SIG-M5 treated with dmso at 0.1 percent for 504 hours (cell line): ENCODE measurements around the gene TMEM161A.
A peak's percentile ranks its signal among the peaks of the same experiment; 100 is the strongest.
"Not testable (repeated sequence)": the region's sequence is repeated elsewhere in the genome, so short reads cannot be mapped to it uniquely, and the experiment has no call there.

Experiments used
- DNase-seq: peaks from one replicate; lab custom pipeline; 2025; ENCODE audit not compliant: unreplicated experiment; lab: John Stamatoyannopoulos, UW

The TMEM161A gene

DNA sequence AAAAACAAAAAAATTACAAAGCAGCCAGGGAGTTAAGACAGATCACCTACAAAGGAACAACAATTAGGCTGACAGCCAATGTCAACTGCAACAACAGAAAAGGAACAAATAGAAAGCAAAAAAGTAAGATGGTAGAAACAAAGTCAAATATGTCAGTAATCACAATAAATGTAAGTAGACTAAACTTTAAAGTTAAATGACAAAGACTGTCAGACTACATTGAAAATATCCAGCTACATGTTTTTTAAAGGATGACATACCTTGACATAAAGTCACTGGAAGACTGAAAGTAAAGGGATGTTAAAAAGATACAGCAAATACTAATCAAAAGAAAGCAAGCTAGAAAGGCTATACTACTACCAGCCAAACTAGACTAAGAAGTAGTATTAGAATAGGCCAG is 14.9 kb downstream of the TMEM161A start:
- no peak for DNase-seq

DNA sequence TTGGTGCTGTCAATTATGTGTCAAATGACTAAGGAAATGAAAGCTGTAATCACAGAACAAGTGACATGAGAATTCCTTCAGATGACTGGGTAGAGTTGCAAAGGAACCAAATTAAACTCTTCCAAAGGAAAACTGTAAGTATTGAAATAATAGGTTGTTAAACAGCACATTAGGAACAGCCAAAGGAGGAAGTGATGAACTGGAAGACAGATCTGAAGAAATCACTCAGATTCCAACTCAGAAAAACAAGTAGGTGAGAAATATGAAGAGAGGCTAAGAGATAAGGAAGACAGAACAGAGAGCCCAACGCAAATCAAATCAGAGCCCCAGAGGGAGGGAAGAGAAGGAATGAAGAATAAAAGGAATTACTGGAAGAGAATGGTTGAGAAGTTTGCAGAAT is 15.4 kb downstream of the TMEM161A start:
- no peak for DNase-seq

GRCh38 chr19:19121371-19121770 is 16.9 kb downstream of the TMEM161A start:
- no peak for DNase-seq

- DNase-seq = no peak
Observed at GRCh38 chr19:19120308-19121231, 17.7 kb downstream of the TMEM161A start.

GRCh38 chr19:19119325-19120237 is 18.7 kb downstream of the TMEM161A start:
- DNase-seq = no peak

DNA sequence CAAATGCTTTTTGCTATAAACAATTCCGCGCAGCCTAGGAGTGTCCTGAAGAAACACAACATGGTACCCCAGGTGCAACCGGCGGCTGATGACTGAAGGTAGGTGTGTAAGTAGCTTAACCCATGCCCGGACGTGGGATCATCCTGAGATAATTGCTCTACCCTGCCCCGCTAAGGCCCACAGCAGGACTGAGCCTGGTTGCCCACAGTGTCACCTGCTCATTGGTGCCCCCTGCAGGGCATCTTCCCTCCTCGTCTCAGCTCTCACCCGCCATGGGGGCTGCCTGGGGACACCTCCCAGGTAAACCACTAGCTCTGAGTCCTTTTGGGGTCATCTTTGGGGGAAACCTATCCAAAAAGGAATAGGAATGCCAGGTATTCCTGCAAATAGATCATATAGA is 22.3 kb downstream of the TMEM161A start:
- peak; percentile 10 for DNase-seq

DNA sequence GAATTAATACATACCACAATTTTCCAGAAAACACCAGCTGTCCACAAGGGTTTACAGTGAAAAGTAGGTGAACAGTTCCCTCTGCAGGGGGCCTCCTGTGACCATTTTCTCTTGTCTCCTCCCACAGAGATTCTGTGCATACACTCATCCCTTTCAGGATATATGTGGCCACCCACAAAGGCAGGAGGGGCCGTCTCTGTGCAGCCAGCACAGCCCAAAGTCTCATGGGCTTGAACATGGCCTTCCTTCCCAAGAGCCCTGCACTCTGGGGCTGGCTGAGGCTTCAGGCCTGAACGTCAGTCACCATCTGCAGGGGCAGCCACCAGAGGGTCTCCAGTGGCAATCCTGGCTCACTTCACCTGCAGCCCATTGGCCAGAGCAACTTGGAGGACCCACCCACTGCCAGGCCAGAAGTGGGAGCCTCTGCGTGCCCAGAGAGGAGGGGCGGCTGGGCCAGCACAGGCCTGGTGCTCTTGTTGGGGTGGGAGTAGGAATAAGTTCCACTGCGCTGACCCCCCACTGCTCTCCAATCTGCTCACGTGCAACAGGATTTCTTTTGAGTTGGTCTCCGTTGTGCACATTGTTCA is 25.1 kb downstream of the TMEM161A start:
- DNase-seq = no peak

DNA sequence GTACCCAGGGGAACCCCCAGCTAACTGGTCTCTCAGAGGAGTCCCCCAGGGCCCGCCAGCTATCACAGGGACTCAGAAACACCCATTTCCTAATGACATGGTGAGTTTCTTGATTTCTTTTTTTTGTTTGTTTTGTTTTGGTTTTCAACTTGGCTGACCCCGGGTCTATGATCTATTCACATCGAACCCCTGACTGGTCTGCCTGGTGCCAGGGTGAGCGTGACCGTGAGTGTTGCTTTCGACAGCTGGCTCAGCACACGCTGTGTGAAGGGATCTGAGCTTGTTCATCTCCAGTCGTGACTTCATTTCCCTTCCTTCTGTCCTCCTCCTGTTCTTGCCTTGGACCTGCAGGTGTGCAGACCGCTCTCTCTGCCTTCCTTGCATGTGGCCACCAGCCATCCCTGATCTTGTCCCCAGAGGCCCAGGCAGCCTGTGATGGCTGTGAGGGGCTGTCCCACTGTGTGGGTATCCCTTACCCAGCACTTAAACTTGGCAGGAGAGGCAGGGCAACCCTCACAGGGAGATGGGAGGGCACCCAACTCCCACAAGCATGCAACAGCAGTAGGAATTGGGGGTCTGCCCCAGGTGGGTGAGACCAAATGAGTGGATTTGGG is 26.2 kb downstream of the TMEM161A start:
- no peak for DNase-seq

DNA sequence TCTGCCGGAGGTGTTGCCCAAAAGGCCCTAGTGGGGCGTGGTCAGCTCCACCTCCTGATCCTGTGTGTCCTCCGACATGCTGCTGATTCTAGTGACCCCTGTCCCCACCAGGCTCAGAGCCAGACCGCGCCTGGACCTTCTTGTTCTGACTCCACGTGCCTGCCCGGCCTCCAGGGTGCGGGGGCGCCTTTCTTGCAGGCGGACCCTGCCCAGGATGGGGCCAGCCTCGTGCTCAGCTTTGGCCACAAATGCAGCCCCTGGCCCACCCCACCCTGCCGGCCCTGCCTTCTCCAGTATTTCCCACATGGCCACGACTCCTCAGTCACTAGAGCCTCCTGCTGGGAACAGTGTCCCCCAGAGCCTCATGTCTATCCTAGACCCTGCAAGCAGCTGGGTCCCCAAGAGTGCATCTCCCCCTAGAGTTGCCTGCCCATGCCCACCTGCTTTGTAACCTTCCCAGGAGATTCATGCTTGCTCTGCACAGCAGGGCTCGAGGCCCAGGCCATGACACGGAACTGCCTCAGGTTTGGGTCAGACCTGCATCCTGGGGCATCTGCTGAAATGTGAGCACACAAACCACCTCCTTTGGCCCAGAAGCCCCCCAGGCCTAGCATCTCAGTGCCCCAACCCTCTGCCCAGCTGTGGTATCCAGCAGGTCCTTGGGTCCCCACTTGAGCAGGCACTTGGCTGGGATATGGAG is 27.0 kb downstream of the TMEM161A start:
- no peak for DNase-seq

DNA sequence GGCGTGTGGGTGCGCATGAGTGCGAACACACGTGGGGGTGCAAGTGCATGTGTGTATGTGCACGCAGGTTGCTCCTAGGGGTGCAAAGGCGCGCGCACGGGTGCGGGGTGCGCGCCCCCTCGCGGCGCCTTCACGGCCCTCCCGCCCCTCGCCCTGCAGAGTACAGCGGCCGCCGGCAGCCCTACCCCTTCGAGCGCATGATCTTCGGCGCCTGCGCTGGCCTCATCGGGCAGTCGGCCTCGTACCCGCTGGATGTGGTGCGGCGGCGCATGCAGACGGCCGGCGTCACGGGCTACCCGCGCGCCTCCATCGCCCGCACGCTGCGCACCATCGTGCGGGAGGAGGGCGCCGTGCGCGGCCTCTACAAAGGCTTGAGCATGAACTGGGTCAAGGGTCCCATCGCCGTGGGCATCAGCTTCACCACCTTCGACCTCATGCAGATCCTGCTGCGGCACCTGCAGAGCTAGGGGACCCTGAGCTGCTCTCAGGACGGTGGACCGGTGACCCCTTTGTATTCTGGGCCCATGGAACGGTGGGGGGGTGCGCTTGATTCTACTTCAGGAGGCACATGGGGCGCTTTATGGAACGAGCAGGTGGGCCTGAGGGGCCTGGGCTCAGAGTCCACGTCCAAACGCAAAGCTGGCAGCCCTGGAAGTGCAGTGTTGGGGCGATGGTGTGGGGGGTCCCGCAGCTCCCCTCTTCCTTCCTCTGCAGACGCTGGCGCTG is 27.7 kb downstream of the TMEM161A start:
- no peak for DNase-seq

DNA sequence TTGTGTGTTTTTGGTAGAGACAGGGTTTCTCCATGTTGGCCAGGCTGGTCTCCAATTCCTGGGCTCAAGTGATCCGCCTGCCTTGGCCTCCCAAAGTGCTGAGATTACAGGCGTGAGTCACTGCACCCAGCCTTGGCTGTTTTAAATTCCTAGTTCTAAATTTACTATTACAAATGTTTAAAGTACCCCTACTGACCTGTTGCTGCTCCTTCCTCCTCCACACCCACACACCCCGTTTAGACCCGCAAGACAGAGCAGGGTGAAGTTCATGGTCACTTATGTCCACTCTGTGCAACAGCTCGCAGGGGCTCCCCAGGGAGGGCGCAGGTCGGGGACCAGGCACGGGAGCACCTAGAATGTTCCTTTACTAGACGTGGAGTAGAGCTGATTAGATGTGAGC is 28.7 kb downstream of the TMEM161A start:
- DNase-seq = no peak

DNA sequence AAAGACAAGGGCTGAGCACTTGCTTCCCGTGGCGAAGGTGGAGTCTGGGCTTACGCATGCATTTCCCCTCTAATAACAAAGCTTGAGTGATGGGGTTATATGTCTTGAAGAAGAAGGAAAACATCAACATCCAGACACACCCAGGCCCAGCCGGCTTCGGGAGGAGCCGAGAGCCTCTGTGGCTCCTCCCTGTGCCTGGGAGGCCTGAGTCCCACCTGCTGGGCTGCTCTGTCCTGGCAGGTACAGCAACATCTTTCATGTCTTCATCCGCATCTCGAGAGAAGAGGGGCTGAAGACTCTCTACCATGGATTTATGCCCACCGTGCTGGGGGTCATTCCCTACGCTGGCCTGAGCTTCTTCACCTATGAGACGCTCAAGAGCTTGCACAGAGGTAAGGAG is 30.6 kb downstream of the TMEM161A start:
- no peak for DNase-seq

DNA sequence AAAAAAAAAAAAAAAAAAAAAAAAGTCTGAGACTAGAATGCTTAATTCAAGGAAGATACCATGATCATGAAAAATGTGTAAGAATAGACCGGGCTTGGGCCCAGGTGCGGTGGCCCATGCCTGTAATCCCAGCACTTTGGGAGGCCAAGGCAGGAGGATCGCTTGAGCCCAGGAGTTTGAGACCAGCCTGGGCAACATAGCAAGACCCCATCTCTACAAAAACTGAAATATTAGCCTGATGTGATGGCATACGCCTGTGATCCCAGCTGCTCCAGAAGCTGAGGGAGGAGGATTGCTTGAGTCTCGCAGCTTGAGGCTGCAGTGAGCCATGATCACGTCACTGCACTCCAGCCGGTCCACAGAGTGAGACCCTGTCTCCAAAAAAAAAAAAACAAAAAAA is 31.3 kb downstream of the TMEM161A start:
- not testable (repeated sequence) for DNase-seq

DNA sequence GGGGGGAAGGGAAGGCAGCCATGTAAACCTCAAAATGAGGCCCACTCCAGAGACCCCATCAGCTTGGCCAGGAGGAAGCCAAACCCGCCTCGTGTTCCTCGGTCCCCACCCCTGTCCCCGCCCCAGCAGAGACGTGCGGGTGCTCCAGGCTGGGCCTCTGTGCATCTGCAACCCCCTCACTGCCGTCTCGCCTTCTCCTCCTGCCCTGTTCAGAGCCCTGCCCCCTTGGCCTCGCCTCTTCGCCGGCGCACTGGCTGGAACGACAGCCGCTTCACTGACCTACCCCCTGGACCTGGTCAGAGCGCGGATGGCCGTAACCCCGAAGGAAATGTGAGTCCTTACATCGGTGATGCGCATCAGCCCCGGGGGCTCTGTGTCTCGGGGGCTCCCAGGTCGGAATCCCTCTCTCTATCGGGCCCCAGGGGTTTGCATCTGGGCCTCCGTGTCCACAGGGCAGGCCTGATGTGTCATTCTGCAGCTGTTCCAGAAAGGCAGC is 32.2 kb downstream of the TMEM161A start:
- DNase-seq = no peak

GRCh38 chr19:19105365-19106055 is 32.8 kb downstream of the TMEM161A start:
- no peak for DNase-seq

DNA sequence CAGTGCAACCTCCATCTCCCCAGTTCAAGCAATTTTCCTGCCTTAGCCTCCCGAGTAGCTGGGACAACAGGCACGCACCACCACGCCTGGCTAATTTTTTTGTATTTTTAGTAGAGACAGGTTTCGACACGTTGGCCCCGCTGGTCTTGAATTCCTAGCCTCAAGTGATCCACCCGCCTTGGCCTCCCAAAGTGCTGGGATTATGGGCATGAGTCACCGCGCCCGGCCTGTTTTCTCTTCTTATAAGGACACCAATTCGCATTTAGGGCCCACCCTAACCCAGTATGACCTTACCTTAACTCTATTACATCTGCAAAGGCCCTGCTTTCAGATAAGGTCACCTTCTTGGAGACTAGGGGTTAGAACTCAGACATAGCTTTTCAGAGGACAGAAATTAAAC is 35.1 kb downstream of the TMEM161A start:
- no peak for DNase-seq

GRCh38 chr19:19102566-19102965 is 35.7 kb downstream of the TMEM161A start:
- DNase-seq = not testable (repeated sequence)

DNA sequence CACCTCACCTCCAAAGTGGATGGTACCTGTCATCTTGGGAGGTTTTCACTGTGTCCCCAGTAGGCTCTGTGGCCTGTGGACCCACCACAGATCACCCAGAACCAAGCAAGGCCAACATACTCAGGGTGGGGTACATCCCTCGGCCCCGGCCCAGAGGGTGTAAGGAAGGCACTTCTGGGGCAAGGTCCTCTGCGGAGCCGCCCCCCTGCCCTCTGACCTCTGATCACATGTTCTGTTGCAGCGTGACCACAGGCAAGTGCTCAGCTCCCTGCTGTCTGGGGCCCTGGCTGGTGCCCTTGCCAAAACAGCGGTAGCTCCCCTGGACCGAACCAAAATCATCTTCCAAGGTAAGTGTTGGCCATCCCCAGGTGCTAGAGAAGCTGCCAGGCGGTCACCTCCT is 36.7 kb downstream of the TMEM161A start:
- DNase-seq = no peak
